Measurements from ENCODE around the gene ANTXR2. TPM values are rescaled to one million over a fixed set of nuclear protein-coding genes. Genes with fewer than 3 reads are reported as not detected.

Gene ANTXR2
- total RNA-seq = 43.7 and 78.8 TPM in 2 replicates

GRCh38 chr4:80072744-80073472 is at the start of gene ANTXR2:
ANTXR2 (minus strand) TSS chr4:80073229; CDS start chr4:80072560, 669 bp downstream.

Other genes starting within 250 kb of the ANTXR2 start
- gene PRDM8, start 124.3 kb upstream of the ANTXR2 start, total RNA-seq = 4.0 and 6.6 TPM in 2 replicates
- 1.5 and 10.6 TPM in 2 replicates for gene FGF5, start 193.4 kb upstream of the ANTXR2 start, total RNA-seq